Caco-2 (cell line): Measurements from ENCODE around the gene COX4I2. TPM values are rescaled to one million over a fixed set of nuclear protein-coding genes. Genes with fewer than 3 reads are reported as not detected.
A peak's percentile ranks its signal among the peaks of the same experiment; 100 is the strongest.

Experiments used
- BruUV-seq: library from RNA; stranded (reverse); fragments of 400-500 nt; replicated peaks from 2 replicates; lab custom pipeline; 2021; lab: Mats Ljungman, UMichigan
- CTCF ChIA-PET: fragments of 300-600 bp; sonication (Branson Sonifier 250); formaldehyde crosslinking; loops from one replicate; lab custom pipeline; 2022; ENCODE audit warnings: antibody characterized with exemption; lab: Charles Lee
- POLR2A ChIA-PET: fragments of 300-600 bp; sonication (Branson Sonifier 250); formaldehyde crosslinking; loops from one replicate; lab custom pipeline; 2022; ENCODE audit warnings: antibody characterized with exemption; lab: Charles Lee
- DNase-seq, 2 experiments: peaks; one replicate each; pipeline versions ENCODE4 v3.0.0 to v3.0.0-alpha.2; 2020 to 2022
- H3K27me3 ChIP-seq: replicated peaks from 2 replicates; pipeline ENCODE4 v1.6.0; 2011; ENCODE audit warnings: low read length; ENCODE audit not compliant: control insufficient read depth, insufficient read depth
- H3K36me3 ChIP-seq: 2 replicates; pipeline ENCODE4 v1.5.1; 2011; ENCODE audit warnings: low read length; ENCODE audit not compliant: control insufficient read depth, insufficient read depth
- H3K4me1 ChIP-seq: fragments of 250-450 bp; sonication (Bioruptor Pico); 2 replicates; pipeline ENCODE4 v1.5.1; 2020; ENCODE audit warnings: mild to moderate bottlenecking
- H3K4me3 ChIP-seq: 2 replicates; pipeline ENCODE4 v1.5.1; 2011; ENCODE audit warnings: low read depth, mild to moderate bottlenecking, control low read depth, low read length
- H3K9me3 ChIP-seq: fragments of 250-450 bp; sonication (Bioruptor Pico); 2 replicates; pipeline ENCODE4 v1.5.1; 2020; ENCODE audit warnings: mild to moderate bottlenecking, moderate library complexity
- H3K27ac Mint-ChIP-seq: one replicate; pipeline ENCODE4 v1.8.0; 2022; ENCODE audit warnings: mixed read lengths; ENCODE audit not compliant: unreplicated experiment
- H3K27me3 Mint-ChIP-seq: one replicate; pipeline ENCODE4 v1.8.0; 2022; ENCODE audit warnings: mixed read lengths; ENCODE audit not compliant: insufficient read depth, unreplicated experiment
- H3K36me3 Mint-ChIP-seq: one replicate; pipeline ENCODE4 v1.8.0; 2022; ENCODE audit warnings: mild to moderate bottlenecking, mixed read lengths; ENCODE audit not compliant: insufficient read depth, unreplicated experiment
- H3K4me1 Mint-ChIP-seq: one replicate; pipeline ENCODE4 v1.8.0; 2022; ENCODE audit warnings: low read depth, mixed read lengths; ENCODE audit not compliant: unreplicated experiment
- H3K4me3 Mint-ChIP-seq: one replicate; pipeline ENCODE4 v1.8.0; 2022; ENCODE audit warnings: mild to moderate bottlenecking, moderate library complexity, mixed read lengths; ENCODE audit not compliant: unreplicated experiment
- H3K9me3 Mint-ChIP-seq: one replicate; pipeline ENCODE4 v1.8.0; 2022; ENCODE audit warnings: mixed read lengths; ENCODE audit not compliant: unreplicated experiment
- intact Hi-C: fragments of 100-400 bp; cut with micrococcal nuclease; formaldehyde crosslinking; loops from one replicate; pipeline ENCODE4 v1.10.0; 2022; ENCODE audit not compliant: unreplicated experiment
- total RNA-seq: library from RNA; stranded (reverse); gene quantifications from 2 replicates; pipeline ENCODE4 v1.2.3, GENCODE V29; 2022
- TF ChIP-seq, protein P1 (sequence below), 2 experiments: fragments of 200-600 bp in 1 of 2; IDR thresholded peaks; 1 replicate in 1 of 2; 2 replicates in 1 of 2; pipeline versions ENCODE4 v1.5.1 to v1.8.0; 2011 to 2022; ENCODE audit warnings: antibody characterized with exemption in 1 of 2, control low read depth in 1 of 2, inconsistent platforms in 1 of 2, low read depth in 1 of 2, low read length in 1 of 2, mild to moderate bottlenecking in 1 of 2, moderate library complexity in 1 of 2; ENCODE audit not compliant: insufficient read depth in 1 of 2, severe bottlenecking in 1 of 2, unreplicated experiment in 1 of 2

COX4I2 gene
- total RNA-seq, 1 experiment from 2014 or later, result not detected

DNA sequence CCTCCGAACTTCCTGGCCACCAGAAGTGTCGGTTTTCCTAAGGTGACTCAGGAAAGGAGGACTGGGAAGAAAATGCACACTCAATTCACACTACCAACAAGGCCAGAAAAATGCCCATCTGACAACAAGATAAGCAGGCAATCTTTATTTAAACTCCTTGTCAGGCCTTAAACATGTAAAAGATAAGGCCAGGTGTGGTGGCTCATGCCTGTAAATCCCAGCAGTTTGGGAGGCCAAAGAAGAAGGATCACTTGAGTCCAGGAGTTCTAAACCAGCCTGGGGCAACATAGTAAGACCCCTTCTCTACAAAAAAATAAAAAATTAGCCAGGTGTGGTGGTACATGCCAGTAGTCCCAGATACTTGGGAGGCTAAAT is 40.2 kb upstream of the COX4I2 start:
- H3K9me3 Mint-ChIP-seq, result no peaks in the 10 kb centered on the region
- H3K27me3 Mint-ChIP-seq, result no peaks in the 10 kb centered on the region
- H3K36me3 Mint-ChIP-seq, result peaks cover 1% of the 10 kb centered on the region
- TF ChIP-seq, protein P1, sequence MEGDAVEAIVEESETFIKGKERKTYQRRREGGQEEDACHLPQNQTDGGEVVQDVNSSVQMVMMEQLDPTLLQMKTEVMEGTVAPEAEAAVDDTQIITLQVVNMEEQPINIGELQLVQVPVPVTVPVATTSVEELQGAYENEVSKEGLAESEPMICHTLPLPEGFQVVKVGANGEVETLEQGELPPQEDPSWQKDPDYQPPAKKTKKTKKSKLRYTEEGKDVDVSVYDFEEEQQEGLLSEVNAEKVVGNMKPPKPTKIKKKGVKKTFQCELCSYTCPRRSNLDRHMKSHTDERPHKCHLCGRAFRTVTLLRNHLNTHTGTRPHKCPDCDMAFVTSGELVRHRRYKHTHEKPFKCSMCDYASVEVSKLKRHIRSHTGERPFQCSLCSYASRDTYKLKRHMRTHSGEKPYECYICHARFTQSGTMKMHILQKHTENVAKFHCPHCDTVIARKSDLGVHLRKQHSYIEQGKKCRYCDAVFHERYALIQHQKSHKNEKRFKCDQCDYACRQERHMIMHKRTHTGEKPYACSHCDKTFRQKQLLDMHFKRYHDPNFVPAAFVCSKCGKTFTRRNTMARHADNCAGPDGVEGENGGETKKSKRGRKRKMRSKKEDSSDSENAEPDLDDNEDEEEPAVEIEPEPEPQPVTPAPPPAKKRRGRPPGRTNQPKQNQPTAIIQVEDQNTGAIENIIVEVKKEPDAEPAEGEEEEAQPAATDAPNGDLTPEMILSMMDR (IDR thresholded peaks at IDR 0.05; ENCODE audit: insufficient read depth in 1 of 2, low read depth in 1 of 2, low read length in 1 of 2, severe bottlenecking in 1 of 2, unreplicated experiment in 1 of 2), result no peak
- no peaks in the 10 kb centered on the region for H3K9me3 ChIP-seq
- no TSS peak for BruUV-seq
- H3K36me3 ChIP-seq, result no peaks in the 10 kb centered on the region
- peaks cover 25% of the 10 kb centered on the region for H3K4me1 Mint-ChIP-seq
- no peak overlapping the region for H3K4me3 Mint-ChIP-seq
- no peak overlapping the region for H3K27ac Mint-ChIP-seq
- no peak overlapping the region for H3K4me3 ChIP-seq
- H3K27me3 ChIP-seq, result no peaks in the 10 kb centered on the region
- intact Hi-C loops, result no loop called here
- no peak for DNase-seq
- ChIA-PET POLR2A (interaction anchor here (1.0 kb wide), 1 partner anchor 8 kb away, joined by 3 read pairs; the partner anchor contains the start of gene ID1), CTCF (interaction anchor here (0.6 to 1.2 kb wide), 2 partner anchors 15 to 24 kb away, joined by 4 to 7 read pairs; no protein-coding TSS in a partner anchor)
- peaks cover 23% of the 10 kb centered on the region for H3K4me1 ChIP-seq

DNA sequence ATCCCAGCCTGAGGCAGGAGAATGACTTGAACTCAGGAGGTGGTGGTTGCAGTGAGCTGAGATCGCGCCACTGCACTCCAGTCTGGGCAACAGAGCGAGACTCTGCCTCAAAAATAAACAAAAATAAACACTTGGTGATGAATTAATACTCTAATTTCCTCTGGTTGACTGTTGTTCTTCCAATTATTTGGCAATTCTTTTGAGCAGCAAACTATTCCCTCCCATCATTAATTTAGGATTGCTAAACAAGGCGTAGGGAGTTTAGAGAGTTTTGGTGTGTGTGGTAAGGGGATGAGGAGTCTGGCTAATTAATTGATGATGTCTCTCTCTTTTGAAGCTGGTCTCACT is 35.3 kb upstream of the COX4I2 start:
- no TSS peak for BruUV-seq
- H3K4me3 ChIP-seq, result no peak overlapping the region
- no peaks in the 10 kb centered on the region for H3K9me3 ChIP-seq
- no peaks in the 10 kb centered on the region for H3K27me3 ChIP-seq
- Mint-ChIP-seq H3K36me3 (peaks cover 47% of the 10 kb centered on the region), H3K4me1 (peaks cover 31% of the 10 kb centered on the region), H3K4me3 (no peak overlapping the region), H3K27me3 (no peaks in the 10 kb centered on the region), H3K27ac (peak overlapping the region; percentile 98), H3K9me3 (no peaks in the 10 kb centered on the region)
- intact Hi-C loops, result no loop called here
- CTCF ChIA-PET, result interaction anchor here (0.6 to 13.0 kb wide), 4 partner anchors 10 to 121 kb away, joined by 3 to 1708 read pairs (median 6); no protein-coding TSS in a partner anchor
- no peak for DNase-seq
- POLR2A ChIA-PET, result interaction anchor here (0.6 to 4.3 kb wide), 3 partner anchors 25 to 30 kb away, joined by 8 to 306 read pairs (median 9); no protein-coding TSS in a partner anchor
- no peaks in the 10 kb centered on the region for H3K36me3 ChIP-seq
- H3K4me1 ChIP-seq, result peaks cover 30% of the 10 kb centered on the region
- TF ChIP-seq, protein P1 (IDR thresholded peaks at IDR 0.05; ENCODE audit: insufficient read depth in 1 of 2, low read depth in 1 of 2, low read length in 1 of 2, severe bottlenecking in 1 of 2, unreplicated experiment in 1 of 2), result no peak

DNA sequence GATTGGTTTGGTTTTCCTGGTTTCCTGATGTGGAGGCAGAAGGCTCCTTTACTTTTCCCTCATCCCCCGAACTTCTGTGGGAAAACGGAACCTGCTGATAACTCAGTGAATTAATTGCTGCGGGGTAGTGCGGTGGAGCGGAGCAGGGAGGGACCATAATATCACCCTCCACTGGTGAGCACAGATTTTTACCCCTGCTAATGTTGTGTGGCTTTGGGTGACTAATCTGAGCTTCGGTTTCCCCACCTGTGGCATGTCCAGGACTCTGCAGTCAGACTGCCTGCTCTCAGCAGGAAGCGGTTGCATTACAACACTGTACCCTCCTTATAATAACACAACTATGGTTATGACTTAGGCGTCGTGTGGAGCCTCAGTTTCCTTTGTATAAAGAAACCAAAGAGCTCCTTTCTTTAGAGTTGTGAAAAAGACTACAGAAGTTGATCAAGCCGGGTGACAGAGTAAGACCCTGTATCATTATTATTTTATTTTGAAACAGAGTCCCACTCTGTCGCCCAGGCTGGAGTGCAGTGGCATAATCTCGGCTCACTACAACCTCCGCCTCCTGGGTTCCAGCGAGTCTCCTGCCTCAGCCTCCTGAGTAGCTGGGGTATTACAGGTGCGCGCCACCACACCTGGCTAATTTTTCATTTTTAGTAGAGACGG is 34.8 kb upstream of the COX4I2 start:
- peaks cover 36% of the 10 kb centered on the region for H3K4me1 Mint-ChIP-seq

More for the DNA sequence above, 34.8 kb upstream of the COX4I2 start:
- intact Hi-C loops, result loop anchor here (1.0 kb wide), 1 partner anchor 8 kb away; no protein-coding TSS in a partner anchor
- H3K27ac Mint-ChIP-seq, result peak overlapping the region; percentile 98
- Histone ChIP-seq H3K36me3 (no peaks in the 10 kb centered on the region), H3K9me3 (no peaks in the 10 kb centered on the region), H3K4me3 (no peak overlapping the region), H3K27me3 (no peaks in the 10 kb centered on the region), H3K4me1 (peaks cover 35% of the 10 kb centered on the region)
- TF ChIP-seq, protein P1 (IDR thresholded peaks at IDR 0.05; ENCODE audit: insufficient read depth in 1 of 2, low read depth in 1 of 2, low read length in 1 of 2, severe bottlenecking in 1 of 2, unreplicated experiment in 1 of 2), result no peak
- peaks cover 52% of the 10 kb centered on the region for H3K36me3 Mint-ChIP-seq
- ChIA-PET CTCF (interaction anchor here (0.5 to 13.0 kb wide), 5 partner anchors 9 to 121 kb away, joined by 3 to 1708 read pairs (median 3); no protein-coding TSS in a partner anchor), POLR2A (interaction anchor here (0.6 to 4.3 kb wide), 4 partner anchors 25 to 119 kb away, joined by 8 to 306 read pairs (median 41); partner anchors contain the start of gene BCL2L1)
- peak in 1 of 2 experiments; percentile 31 for DNase-seq
- no peaks in the 10 kb centered on the region for H3K9me3 Mint-ChIP-seq
- no TSS peak for BruUV-seq
- peak overlapping the region; percentile 41 for H3K4me3 Mint-ChIP-seq
- H3K27me3 Mint-ChIP-seq, result no peaks in the 10 kb centered on the region
